ENCODE results near the gene CHI3L1.

CHI3L1 gene

GRCh38 chr1:203180611-203181330, 5.7 kb downstream of the CHI3L1 start:
- DNase-seq, result no peak

- no peak for DNase-seq
Measured at GRCh38 chr1:203179667-203180005, 6.9 kb downstream of the CHI3L1 start.

GRCh38 chr1:203178821-203179666, 7.5 kb downstream of the CHI3L1 start:
- DNase-seq, result no peak

GRCh38 chr1:203178083-203178482, 8.4 kb downstream of the CHI3L1 start:
- no peak for DNase-seq

GRCh38 chr1:203177470-203178039, 8.9 kb downstream of the CHI3L1 start:
- no peak for DNase-seq

- DNase-seq, result no peak
Measured at GRCh38 chr1:203177036-203177405, 9.5 kb downstream of the CHI3L1 start.

- no peak for DNase-seq
Measured at GRCh38 chr1:203176273-203177035, 10.1 kb downstream of the CHI3L1 start.

GRCh38 chr1:203175827-203176241, 10.7 kb downstream of the CHI3L1 start:
- DNase-seq, result no peak

GRCh38 chr1:203175237-203175826, 11.2 kb downstream of the CHI3L1 start, which contains the start of gene MYBPH:
MYBPH (minus strand) TSS chr1:203175826; CDS start chr1:203175755, 71 bp downstream.
- no peak for DNase-seq

- no peak for DNase-seq
Measured at GRCh38 chr1:203174324-203174985, 12.0 kb downstream of the CHI3L1 start.

GRCh38 chr1:203173566-203173965, 12.9 kb downstream of the CHI3L1 start:
- DNase-seq, result no peak

- DNase-seq, result no peak
Measured at GRCh38 chr1:203173011-203173555, 13.4 kb downstream of the CHI3L1 start.

GRCh38 chr1:203172184-203173010, 14.1 kb downstream of the CHI3L1 start:
- peak; percentile 24 for DNase-seq

GRCh38 chr1:203171341-203172183, 14.9 kb downstream of the CHI3L1 start:
- no peak for DNase-seq

- no peak for DNase-seq
Measured at GRCh38 chr1:203170625-203171330, 15.7 kb downstream of the CHI3L1 start.

GRCh38 chr1:203169770-203170520, 16.6 kb downstream of the CHI3L1 start:
- DNase-seq, result no peak

- DNase-seq, result no peak
Measured at GRCh38 chr1:203168991-203169390, 17.5 kb downstream of the CHI3L1 start.

- DNase-seq, result no peak
Measured at GRCh38 chr1:203168256-203168786, 18.2 kb downstream of the CHI3L1 start.
